Measurements from ENCODE around the gene TMEM106A. TPM values are rescaled to one million over a fixed set of nuclear protein-coding genes. Genes with fewer than 3 reads are reported as not detected.

Gene TMEM106A
- total RNA-seq, 2 donors from 2014 or later: 2.6 to 8.0 TPM

DNA sequence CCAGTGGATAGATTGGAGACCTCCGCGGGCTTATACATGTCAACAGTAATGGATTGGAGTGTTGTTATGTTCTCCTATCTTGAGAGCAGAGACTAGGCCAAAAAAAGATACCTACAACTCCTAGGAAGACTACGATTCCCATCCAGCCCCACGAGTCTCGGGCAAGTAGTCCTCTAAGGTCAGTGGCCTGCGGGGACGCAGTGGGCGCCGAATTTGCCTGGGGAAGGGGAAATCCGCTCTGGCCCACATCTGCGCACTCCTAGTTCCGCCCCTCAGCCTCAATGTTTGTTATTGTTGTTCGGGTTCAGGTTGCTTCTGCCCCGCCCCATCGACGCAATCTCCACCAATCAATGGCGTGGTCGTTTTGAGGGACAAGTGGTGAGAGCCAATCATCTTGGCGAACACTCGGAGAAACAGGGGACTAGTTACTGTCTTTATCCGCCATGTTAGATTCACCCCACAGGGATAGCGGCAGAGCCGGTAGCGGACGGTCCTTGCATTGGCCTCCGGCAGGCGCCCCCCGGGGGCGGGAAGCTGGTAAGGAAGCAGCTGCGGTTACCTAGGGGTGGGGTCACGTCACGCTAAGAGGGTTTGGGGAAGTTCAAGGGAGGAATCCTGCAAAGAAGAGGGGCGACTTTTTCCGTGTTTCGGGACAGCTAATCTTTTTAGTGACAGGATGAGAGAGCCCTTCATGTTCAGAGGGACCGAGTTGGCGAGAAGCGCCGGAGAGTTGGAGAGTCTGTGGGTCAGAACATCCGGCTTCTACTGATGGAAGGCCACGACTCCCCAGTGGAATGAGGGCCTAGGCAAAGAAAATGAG lies 40.7 kb upstream of the TMEM106A start, which contains the start of gene NBR1:
Gene NBR1, plus strand, starts transcription at position 449 of the 820 bp plus-strand sequence. CDS start 4,586 bp downstream, outside the sequence.
- Histone ChIP-seq H3K27ac (peak within 1 kb of the TSS; percentile 98 to 99), H3K4me1 (replicated peaks) (no peaks in the 10 kb centered on the region), H3K4me3 (peak within 1 kb of the TSS; percentile 68 to 81), H3K27me3 (replicated peaks; ENCODE audit: insufficient read depth) (no peaks in the 10 kb centered on the region), H3K36me3 (no peaks in the 10 kb centered on the region), H3K9me3 (no peaks in the 10 kb centered on the region)
- peak; percentile 98 for DNase-seq (ENCODE audit: low spot score)
- TF ChIP-seq, protein P1, sequence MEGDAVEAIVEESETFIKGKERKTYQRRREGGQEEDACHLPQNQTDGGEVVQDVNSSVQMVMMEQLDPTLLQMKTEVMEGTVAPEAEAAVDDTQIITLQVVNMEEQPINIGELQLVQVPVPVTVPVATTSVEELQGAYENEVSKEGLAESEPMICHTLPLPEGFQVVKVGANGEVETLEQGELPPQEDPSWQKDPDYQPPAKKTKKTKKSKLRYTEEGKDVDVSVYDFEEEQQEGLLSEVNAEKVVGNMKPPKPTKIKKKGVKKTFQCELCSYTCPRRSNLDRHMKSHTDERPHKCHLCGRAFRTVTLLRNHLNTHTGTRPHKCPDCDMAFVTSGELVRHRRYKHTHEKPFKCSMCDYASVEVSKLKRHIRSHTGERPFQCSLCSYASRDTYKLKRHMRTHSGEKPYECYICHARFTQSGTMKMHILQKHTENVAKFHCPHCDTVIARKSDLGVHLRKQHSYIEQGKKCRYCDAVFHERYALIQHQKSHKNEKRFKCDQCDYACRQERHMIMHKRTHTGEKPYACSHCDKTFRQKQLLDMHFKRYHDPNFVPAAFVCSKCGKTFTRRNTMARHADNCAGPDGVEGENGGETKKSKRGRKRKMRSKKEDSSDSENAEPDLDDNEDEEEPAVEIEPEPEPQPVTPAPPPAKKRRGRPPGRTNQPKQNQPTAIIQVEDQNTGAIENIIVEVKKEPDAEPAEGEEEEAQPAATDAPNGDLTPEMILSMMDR (IDR thresholded peaks at IDR 0.05): no peak
- TF ChIP-seq POLR2AphosphoS5 (IDR thresholded peaks at IDR 0.05): peak; percentile 97
- peak; percentile 91 for TF ChIP-seq POLR2A (IDR thresholded peaks at IDR 0.05)
- intact Hi-C loops (cut with DNase I): loop anchor here (1.0 to 5.0 kb wide), 4 partner anchors 41 to 190 kb away; partner anchors contain the start of genes BRCA1, IFI35 and TMEM106A
- WGBS: under 1% methylated on average over 41 of the region's 41 CpGs

DNA sequence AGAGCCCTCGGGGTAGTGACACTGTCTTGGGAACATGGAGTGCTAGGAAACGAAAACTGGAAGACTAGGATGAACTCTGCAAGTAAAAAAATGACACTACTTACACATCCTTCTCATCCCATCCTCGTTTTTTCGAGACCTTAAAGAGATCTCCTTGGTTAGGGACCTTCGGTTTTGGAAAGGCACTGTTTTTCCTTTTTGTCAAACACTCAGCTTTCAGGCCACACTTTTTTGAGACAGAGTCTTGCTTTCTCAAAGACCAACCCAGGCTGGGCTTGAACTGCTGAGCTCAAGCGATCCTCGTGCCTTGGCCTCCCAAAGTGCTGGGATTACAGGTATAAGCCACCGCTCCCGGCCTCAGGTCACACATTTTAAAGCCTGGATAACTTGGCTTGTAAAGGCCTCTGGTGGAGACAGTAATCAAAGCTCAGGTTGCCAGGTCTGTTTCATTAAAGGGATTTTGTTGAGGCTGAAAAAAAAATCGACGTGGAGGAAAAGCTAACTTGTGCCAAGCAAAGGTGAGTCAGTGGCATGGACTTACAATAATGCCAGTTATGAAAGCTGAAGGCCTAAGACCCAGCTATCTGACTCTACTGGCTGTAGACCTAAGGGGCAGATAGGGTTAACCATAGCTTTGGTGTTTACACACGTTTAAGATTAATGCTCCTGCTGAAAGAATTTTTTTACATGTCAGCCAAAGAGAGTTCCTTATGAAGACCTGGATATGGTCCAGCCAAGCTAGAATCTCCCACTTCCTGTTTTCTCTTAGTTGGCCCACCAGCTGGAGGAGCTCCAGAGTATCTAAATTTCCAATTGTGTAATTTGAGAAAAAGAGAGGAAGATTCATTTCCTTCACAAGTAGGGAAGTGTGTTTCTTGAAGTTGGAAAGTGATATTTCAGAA lies 39.8 kb upstream of the TMEM106A start:
- DNase-seq (ENCODE audit: low spot score): peak; percentile 48
- 2% methylated on average over 12 of the region's 12 CpGs for WGBS
- Histone ChIP-seq H3K4me3 (peak overlapping the region; percentile 68 to 81), H3K9me3 (no peaks in the 10 kb centered on the region), H3K36me3 (peaks cover 0 to 3% of the 10 kb centered on the region in 2 donors), H3K4me1 (replicated peaks) (peaks cover 3% of the 10 kb centered on the region), H3K27ac (peak overlapping the region; percentile 98 to 99), H3K27me3 (replicated peaks; ENCODE audit: insufficient read depth) (no peaks in the 10 kb centered on the region)
- TF ChIP-seq, protein P1 (IDR thresholded peaks at IDR 0.05): no peak
- peak; percentile 44 for TF ChIP-seq POLR2AphosphoS5 (IDR thresholded peaks at IDR 0.05)
- intact Hi-C loops (cut with DNase I): loop anchor here (1.0 to 5.0 kb wide), 4 partner anchors 40 to 189 kb away; partner anchors contain the start of genes BRCA1, IFI35 and TMEM106A

DNA sequence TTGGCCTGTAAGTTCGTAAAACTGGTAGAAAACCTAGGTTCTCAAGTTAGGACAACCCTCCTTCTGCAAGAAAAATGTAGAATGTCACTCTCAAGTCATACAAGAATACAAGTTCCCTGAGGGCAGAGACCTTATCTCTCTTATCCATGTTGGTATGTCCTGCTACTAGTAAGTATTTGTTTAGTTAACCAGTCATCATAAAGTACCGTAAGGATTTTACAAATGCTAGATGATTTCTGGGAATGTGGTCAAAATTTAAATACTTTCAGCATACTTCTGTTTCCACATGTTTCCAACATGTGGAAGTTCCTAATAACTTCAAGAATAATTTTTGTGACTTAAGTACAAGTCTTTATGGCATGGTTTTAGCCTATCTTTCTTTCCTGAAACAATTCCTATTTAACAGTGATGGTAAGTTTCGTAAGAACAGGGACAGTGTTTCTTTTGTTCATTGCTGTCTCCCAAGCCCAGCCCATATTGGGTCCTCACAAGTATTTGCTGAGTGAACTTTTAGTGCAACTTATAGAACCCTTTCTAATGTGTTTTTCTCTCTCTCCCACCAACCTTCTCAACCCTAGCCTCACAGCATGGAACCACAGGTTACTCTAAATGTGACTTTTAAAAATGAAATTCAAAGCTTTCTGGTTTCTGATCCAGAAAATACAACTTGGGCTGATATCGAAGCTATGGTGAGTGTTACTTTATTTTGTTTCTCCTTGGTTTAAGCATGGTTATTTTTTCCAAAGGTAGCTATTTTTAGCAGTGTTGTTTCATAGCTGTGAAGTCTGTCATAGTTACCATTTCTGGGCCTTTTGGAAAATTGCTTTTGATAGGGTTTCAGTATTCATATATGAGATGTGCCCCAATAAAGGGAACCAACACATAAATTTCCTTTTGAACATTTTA lies 36.2 kb upstream of the TMEM106A start:
- intact Hi-C loops (cut with DNase I): no loop called here
- Histone ChIP-seq H3K27ac (no peak overlapping the region), H3K9me3 (no peaks in the 10 kb centered on the region), H3K36me3 (peaks cover 3 to 9% of the 10 kb centered on the region in 2 donors), H3K27me3 (replicated peaks; ENCODE audit: insufficient read depth) (no peaks in the 10 kb centered on the region), H3K4me1 (replicated peaks) (peaks cover 3% of the 10 kb centered on the region), H3K4me3 (no peak overlapping the region)
- no peak for TF ChIP-seq POLR2A (IDR thresholded peaks at IDR 0.05)
- TF ChIP-seq, protein P1 (IDR thresholded peaks at IDR 0.05): no peak
- 64% methylated on average over 4 of the region's 4 CpGs for WGBS
- DNase-seq (ENCODE audit: low spot score): no peak

DNA sequence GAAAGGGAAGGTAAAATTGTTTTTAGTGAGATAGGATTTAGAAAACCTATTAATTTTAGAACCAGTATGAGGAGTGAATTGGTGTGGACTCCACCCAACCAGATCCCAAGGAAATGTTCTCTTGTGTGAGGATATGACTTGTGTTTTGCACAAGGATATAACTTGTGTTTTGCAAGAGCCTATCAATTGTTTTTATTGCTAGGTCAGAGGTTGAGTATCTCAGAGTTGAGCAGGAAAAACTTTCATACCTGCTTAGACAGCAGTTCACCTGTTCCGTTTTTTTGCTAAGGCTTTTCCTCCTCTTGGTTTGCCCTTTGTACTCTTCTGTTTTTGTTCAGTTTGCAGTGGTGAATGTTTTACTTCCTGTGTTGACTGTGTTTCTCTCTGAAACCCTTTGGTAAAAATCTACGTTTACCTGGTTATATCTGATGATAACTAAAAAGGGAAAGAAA lies 35.5 kb upstream of the TMEM106A start:
- intact Hi-C loops (cut with DNase I): no loop called here
- peak overlapping the region in 1 of 2 donors; percentile 15 for H3K27ac ChIP-seq
- TF ChIP-seq, protein P1 (IDR thresholded peaks at IDR 0.05): no peak
- TF ChIP-seq POLR2AphosphoS5 (IDR thresholded peaks at IDR 0.05) (no peak), POLR2A (IDR thresholded peaks at IDR 0.05) (no peak)
- no peaks in the 10 kb centered on the region for H3K9me3 ChIP-seq
- peaks cover 3 to 9% of the 10 kb centered on the region in 2 donors for H3K36me3 ChIP-seq
- no peaks in the 10 kb centered on the region for H3K27me3 ChIP-seq (replicated peaks; ENCODE audit: insufficient read depth)
- H3K4me1 ChIP-seq (replicated peaks): peaks cover 3% of the 10 kb centered on the region
- no peak for DNase-seq (ENCODE audit: low spot score)
- WGBS: 53% methylated on average over 2 of the region's 2 CpGs
- no peak overlapping the region for H3K4me3 ChIP-seq

Data from prostate gland (tissue), 2 donors.